CD8-positive, alpha-beta memory T cell (primary cell): ENCODE results near the gene SLC16A13. TPM values are rescaled to one million over a fixed set of nuclear protein-coding genes. Genes with fewer than 3 reads are reported as not detected.

Experiments
- CTCF ChIA-PET: fragments of 350-600 bp; sonication (Branson Sonifier 250); formaldehyde crosslinking; loops from one replicate; lab custom pipeline; 2021; ENCODE audit warnings: antibody characterized with exemption; lab: Charles Lee
- POLR2A ChIA-PET: fragments of 350-600 bp; sonication (Branson Sonifier 250); formaldehyde crosslinking; loops from one replicate; lab custom pipeline; 2021; ENCODE audit warnings: antibody characterized with exemption; lab: Charles Lee
- DNase-seq, 5 donors: peaks; one replicate each; pipeline versions ENCODE4 v3.0.0 to v3.0.0-alpha.2; 2020 to 2022; ENCODE audit warnings: mixed read lengths in 1 of 5
- H3K27ac ChIP-seq: one replicate; pipeline ENCODE4 v1.7.0; 2013; ENCODE audit warnings: low read depth, mild to moderate bottlenecking, low read length, moderate library complexity
- H3K27me3 ChIP-seq: 2 replicates; pipeline ENCODE4 v1.7.0; 2013; ENCODE audit warnings: low read length, mild to moderate bottlenecking; ENCODE audit not compliant: insufficient read depth, poor library complexity, severe bottlenecking
- H3K36me3 ChIP-seq: 2 replicates; pipeline ENCODE4 v1.7.0; 2013; ENCODE audit warnings: mild to moderate bottlenecking, low read length, moderate library complexity; ENCODE audit not compliant: insufficient read depth
- H3K4me1 ChIP-seq: 2 replicates; pipeline ENCODE4 v1.7.0; 2013; ENCODE audit warnings: mild to moderate bottlenecking, low read length, moderate library complexity; ENCODE audit not compliant: insufficient read depth
- H3K4me3 ChIP-seq: 2 replicates; pipeline ENCODE4 v1.7.0; 2013; ENCODE audit warnings: mild to moderate bottlenecking, low read length
- H3K9me3 ChIP-seq: 2 replicates; pipeline ENCODE4 v1.7.0; 2013; ENCODE audit warnings: mild to moderate bottlenecking, low read length
- H3K27ac Mint-ChIP-seq, 8 donors: one replicate each; pipeline ENCODE4 v1.8.0; 2020 to 2021; ENCODE audit warnings: mixed read lengths in 8 of 8, mild to moderate bottlenecking in 6 of 8, inconsistent platforms in 3 of 8, moderate library complexity in 3 of 8
- H3K27me3 Mint-ChIP-seq, 2 donors: one replicate each; pipeline ENCODE4 v1.8.0; 2020 to 2021; ENCODE audit warnings: mixed read lengths in 2 of 2, mild to moderate bottlenecking in 1 of 2, moderate library complexity in 1 of 2
- H3K36me3 Mint-ChIP-seq, 3 donors: one replicate each; pipeline ENCODE4 v1.8.0; 2020 to 2021; ENCODE audit warnings: mixed read lengths in 3 of 3, inconsistent platforms in 1 of 3, mild to moderate bottlenecking in 1 of 3
- H3K4me1 Mint-ChIP-seq, 3 donors: one replicate each; pipeline ENCODE4 v1.8.0; 2020 to 2021; ENCODE audit warnings: mixed read lengths in 3 of 3, inconsistent platforms in 1 of 3, mild to moderate bottlenecking in 1 of 3
- H3K4me3 Mint-ChIP-seq, 7 donors: one replicate each; pipeline ENCODE4 v1.8.0; 2020 to 2021; ENCODE audit warnings: mixed read lengths in 7 of 7, mild to moderate bottlenecking in 6 of 7, moderate library complexity in 4 of 7, inconsistent platforms in 2 of 7
- H3K9me3 Mint-ChIP-seq, 5 donors: one replicate each; pipeline ENCODE4 v1.8.0; 2020 to 2022; ENCODE audit warnings: mixed read lengths in 5 of 5, mild to moderate bottlenecking in 3 of 5, moderate library complexity in 2 of 5, inconsistent platforms in 1 of 5
- polyA plus RNA-seq: library from polyadenylated mRNA; unstranded; fragments of 300-500 nt; fragmentation: Illumina TruSeq; gene quantifications from one replicate; pipeline ENCODE4 v1.2.3, GENCODE V29; 2021
- total RNA-seq, 2 experiments: library from RNA; stranded (reverse); gene quantifications; one replicate each; pipeline ENCODE4 v1.2.3, GENCODE V29; 2021

The SLC16A13 gene
- total and polyA plus RNA-seq, 3 experiments from 2014 or later, result 1.4 to 8.1 (median 7.7) TPM

DNA sequence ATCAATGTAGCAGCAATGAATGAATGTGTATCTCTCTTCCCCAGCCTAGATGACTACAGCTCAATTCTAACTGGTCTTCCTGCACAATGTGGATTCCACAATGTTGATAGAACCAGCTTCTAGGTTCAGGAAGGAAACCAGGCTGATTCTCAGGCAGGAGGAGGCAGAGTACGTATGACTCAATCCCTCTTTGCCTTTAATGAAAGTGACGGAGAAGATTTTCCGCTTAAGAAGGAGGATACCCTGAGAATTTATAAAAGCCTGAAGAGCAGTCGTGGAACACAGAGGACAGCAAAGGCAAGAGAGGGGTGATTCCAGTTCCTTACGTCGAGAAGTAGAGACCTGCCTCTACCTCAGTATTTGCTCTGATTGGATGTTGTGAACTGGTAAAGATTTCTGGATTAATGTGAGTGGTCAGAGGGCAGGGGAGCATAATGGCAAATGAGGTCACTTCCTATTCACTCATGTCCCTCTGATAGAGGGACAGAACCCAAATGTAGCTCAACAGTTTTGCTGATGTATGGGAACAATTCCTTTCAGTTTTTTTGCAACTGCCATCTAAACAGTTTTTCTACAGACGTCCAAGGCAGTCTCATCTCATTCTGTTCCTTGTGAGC is 23.1 kb downstream of the SLC16A13 start:
- CTCF ChIA-PET, result interaction anchor here (1.1 kb wide), 1 partner anchor 75 kb away, joined by 4 read pairs; no protein-coding TSS in a partner anchor
- no peak for DNase-seq
- H3K27me3 Mint-ChIP-seq, result peaks cover 9 to 20% of the 10 kb centered on the region in 2 donors
- no peaks in the 10 kb centered on the region for H3K4me1 Mint-ChIP-seq
- Histone ChIP-seq H3K36me3 (no peaks in the 10 kb centered on the region), H3K9me3 (no peaks in the 10 kb centered on the region), H3K4me3 (no peak overlapping the region), H3K4me1 (no peaks in the 10 kb centered on the region), H3K27me3 (peaks cover 5% of the 10 kb centered on the region), H3K27ac (no peak overlapping the region)
- no peak overlapping the region for H3K27ac Mint-ChIP-seq
- no peak overlapping the region for H3K4me3 Mint-ChIP-seq
- POLR2A ChIA-PET, result no interaction called here
- no peaks in the 10 kb centered on the region for H3K36me3 Mint-ChIP-seq
- H3K9me3 Mint-ChIP-seq, result no peaks in the 10 kb centered on the region

DNA sequence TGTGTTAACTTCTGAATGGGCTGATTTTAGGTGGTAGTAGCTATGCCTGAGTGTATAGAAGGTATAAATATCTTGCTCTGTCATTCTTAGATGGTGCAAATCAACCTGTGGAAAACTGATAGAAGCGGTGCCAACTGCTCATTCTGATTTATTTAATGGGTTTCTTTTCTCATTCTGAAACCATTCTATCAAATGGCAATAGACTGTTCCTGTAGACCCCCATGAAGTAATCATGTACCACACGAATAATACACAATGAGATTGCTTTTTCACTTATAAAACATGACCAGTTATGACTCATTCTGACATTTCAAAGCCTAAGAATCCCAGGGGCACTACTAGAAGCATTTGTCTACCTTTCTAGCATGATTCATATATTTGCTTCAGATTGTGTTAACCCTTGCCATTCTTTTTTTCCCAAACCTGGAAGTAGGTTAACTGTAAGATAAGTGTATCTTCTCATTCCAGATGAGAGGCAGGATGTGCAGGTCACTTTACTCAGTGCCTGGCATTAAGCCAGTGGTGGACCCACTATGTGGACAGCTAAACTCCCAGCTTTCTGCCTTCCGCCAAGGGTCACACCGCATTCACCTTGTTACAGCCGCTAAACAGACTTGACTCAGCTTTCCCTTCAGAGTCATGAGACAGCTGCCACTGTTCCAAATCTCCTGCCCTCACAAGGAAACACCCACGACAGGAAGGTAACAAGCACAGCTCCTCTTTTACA is 24.5 kb downstream of the SLC16A13 start:
- H3K27ac ChIP-seq, result no peak overlapping the region
- no peaks in the 10 kb centered on the region for H3K36me3 Mint-ChIP-seq
- no peak for DNase-seq
- peaks cover 5% of the 10 kb centered on the region for H3K27me3 ChIP-seq
- ChIA-PET CTCF (no interaction called here), POLR2A (no interaction called here)
- no peaks in the 10 kb centered on the region for H3K4me1 ChIP-seq
- no peak overlapping the region for H3K27ac Mint-ChIP-seq
- no peak overlapping the region for H3K4me3 Mint-ChIP-seq
- no peak overlapping the region for H3K4me3 ChIP-seq
- peaks cover 14 to 28% of the 10 kb centered on the region in 2 donors for H3K27me3 Mint-ChIP-seq
- H3K9me3 Mint-ChIP-seq, result no peaks in the 10 kb centered on the region
- no peaks in the 10 kb centered on the region for H3K9me3 ChIP-seq
- no peaks in the 10 kb centered on the region for H3K4me1 Mint-ChIP-seq
- H3K36me3 ChIP-seq, result no peaks in the 10 kb centered on the region

DNA sequence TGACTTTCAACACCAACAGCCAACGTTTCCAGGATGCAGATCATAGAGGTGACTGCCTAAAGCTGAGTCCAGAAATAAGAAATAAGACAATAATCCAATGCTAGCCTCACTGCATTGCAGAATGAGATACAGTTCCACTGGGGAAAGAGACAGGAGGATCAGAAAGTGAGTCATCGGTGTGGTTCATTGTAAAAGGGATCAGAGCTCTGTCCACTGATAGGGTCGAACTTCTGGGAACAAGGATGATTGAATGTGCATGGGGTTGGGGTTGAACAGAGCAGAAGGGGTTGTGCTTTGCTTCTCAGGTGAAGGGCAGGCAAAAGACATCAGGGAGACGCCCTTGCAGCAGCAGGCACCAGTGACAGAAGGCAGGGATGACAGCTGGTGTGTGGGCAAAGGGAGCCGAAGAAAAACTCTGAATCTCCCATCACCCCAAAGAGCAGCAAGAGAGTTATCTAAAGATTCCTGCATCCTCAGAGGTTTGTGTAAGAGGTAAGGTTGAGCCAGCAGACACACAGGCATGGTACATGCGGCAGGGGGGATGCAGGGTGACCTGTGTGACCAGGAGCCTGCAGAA is 27.8 kb downstream of the SLC16A13 start:
- no peaks in the 10 kb centered on the region for H3K36me3 ChIP-seq
- no peak for DNase-seq

DNA sequence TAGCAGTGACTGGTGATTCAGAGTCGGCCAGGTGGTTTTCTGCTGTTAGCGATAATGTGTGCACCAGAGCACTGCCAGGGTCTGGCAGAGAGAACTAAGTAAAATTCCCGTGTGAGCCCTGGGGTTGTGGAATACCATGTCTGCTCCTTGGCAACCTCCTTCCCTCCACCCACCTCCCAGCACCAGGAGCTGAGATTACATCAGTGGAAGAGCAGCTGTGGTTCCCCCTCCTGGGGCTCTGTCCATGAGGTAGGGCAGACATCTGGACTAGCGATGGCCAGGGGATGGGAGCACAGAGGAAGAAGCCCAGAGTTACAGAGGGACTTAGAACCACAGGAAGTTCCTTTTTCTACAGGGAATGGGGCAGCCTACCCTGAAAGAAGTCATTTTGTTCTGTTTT is 28.4 kb downstream of the SLC16A13 start:
- no peak for DNase-seq
- Mint-ChIP-seq H3K9me3 (peaks cover 11 to 28% (median 17%) of the 10 kb centered on the region in 5 donors), H3K4me1 (no peaks in the 10 kb centered on the region), H3K27ac (no peak overlapping the region), H3K27me3 (peaks cover 11 to 28% of the 10 kb centered on the region in 2 donors), H3K4me3 (no peak overlapping the region), H3K36me3 (peaks cover 0 to 23% (median 2%) of the 10 kb centered on the region in 3 donors)
- Histone ChIP-seq H3K27me3 (peaks cover 5% of the 10 kb centered on the region), H3K9me3 (peaks cover 8% of the 10 kb centered on the region), H3K36me3 (no peaks in the 10 kb centered on the region), H3K4me1 (no peaks in the 10 kb centered on the region), H3K27ac (no peak overlapping the region), H3K4me3 (no peak overlapping the region)
- POLR2A ChIA-PET, result no interaction called here
- CTCF ChIA-PET, result interaction anchor here (0.8 to 1.3 kb wide), 2 partner anchors 12 to 232 kb away, joined by 3 to 5 read pairs; no protein-coding TSS in a partner anchor

More for the DNA sequence above, 27.8 kb downstream of the SLC16A13 start:
- H3K27ac Mint-ChIP-seq, result peak overlapping the region in 1 of 8 donors; percentile 81
- peaks cover 2% of the 10 kb centered on the region for H3K9me3 ChIP-seq
- peaks cover 5 to 22% (median 13%) of the 10 kb centered on the region in 5 donors for H3K9me3 Mint-ChIP-seq
- peaks cover 5% of the 10 kb centered on the region for H3K27me3 ChIP-seq
- no peak overlapping the region for H3K27ac ChIP-seq
- H3K36me3 Mint-ChIP-seq, result peaks cover 0 to 16% (median 1%) of the 10 kb centered on the region in 3 donors
- ChIA-PET CTCF (interaction anchor here (0.9 kb wide), 1 partner anchor 69 kb away, joined by 3 read pairs; no protein-coding TSS in a partner anchor), POLR2A (no interaction called here)
- H3K4me3 ChIP-seq, result no peak overlapping the region
- H3K4me3 Mint-ChIP-seq, result no peak overlapping the region
- H3K4me1 Mint-ChIP-seq, result no peaks in the 10 kb centered on the region
- no peaks in the 10 kb centered on the region for H3K4me1 ChIP-seq
- H3K27me3 Mint-ChIP-seq, result peaks cover 14 to 28% of the 10 kb centered on the region in 2 donors

DNA sequence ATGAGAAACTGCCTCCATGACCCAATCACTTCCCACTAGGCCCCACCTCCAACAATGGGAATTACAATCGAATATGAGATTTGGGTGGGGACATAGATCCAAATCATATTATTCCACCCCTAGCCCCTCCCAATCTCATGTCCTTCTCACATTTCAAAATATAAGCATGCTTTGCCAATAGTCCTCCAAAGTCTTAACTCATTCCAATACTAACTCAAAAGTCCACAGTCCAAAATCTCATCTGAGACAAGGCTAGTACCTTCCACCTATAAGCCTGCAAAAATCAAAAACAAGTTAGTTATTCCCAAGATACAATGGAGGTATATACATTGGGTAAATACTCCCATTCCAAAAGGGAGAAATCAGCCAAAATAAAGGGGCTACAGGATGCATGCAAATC is 31.4 kb downstream of the SLC16A13 start:
- POLR2A ChIA-PET, result no interaction called here
- no peak for DNase-seq
- Histone ChIP-seq H3K36me3 (no peaks in the 10 kb centered on the region), H3K9me3 (peaks cover 8% of the 10 kb centered on the region), H3K4me1 (no peaks in the 10 kb centered on the region), H3K27ac (no peak overlapping the region), H3K27me3 (peaks cover 5% of the 10 kb centered on the region), H3K4me3 (no peak overlapping the region)
- CTCF ChIA-PET, result no interaction called here
- H3K4me1 Mint-ChIP-seq, result no peaks in the 10 kb centered on the region
- H3K4me3 Mint-ChIP-seq, result no peak overlapping the region
- H3K27ac Mint-ChIP-seq, result no peak overlapping the region
- H3K9me3 Mint-ChIP-seq, result peaks cover 11 to 29% (median 17%) of the 10 kb centered on the region in 5 donors
- H3K27me3 Mint-ChIP-seq, result peaks cover 7 to 15% of the 10 kb centered on the region in 2 donors
- peaks cover 0 to 24% (median 2%) of the 10 kb centered on the region in 3 donors for H3K36me3 Mint-ChIP-seq

DNA sequence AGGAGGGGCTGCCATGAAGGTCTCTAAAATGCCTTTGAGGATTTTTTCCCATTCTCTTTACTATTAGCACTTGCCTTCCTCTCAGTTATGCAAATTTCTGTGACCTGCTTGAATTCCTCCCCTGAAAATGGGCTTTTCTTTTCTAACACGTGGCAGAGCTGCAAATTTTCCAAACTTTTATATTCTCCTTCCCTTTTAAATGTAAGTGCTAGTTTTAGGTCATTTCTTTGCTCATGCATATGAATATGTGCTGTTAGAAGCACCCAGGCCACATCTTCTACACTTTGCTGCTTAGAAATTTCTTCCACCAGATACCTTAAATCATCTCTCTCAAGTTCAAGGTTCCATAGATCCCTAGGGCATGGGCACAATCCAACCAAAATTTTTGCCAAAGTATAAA is 32.5 kb downstream of the SLC16A13 start:
- peaks cover 4% of the 10 kb centered on the region for H3K27me3 ChIP-seq
- H3K4me1 Mint-ChIP-seq, result no peaks in the 10 kb centered on the region
- peaks cover 0 to 24% (median 2%) of the 10 kb centered on the region in 3 donors for H3K36me3 Mint-ChIP-seq
- no peak overlapping the region for H3K27ac ChIP-seq
- H3K9me3 ChIP-seq, result peaks cover 8% of the 10 kb centered on the region
- H3K9me3 Mint-ChIP-seq, result peaks cover 11 to 29% (median 17%) of the 10 kb centered on the region in 5 donors
- H3K4me3 Mint-ChIP-seq, result no peak overlapping the region
- no peaks in the 10 kb centered on the region for H3K36me3 ChIP-seq
- H3K4me1 ChIP-seq, result no peaks in the 10 kb centered on the region
- ChIA-PET POLR2A (no interaction called here), CTCF (no interaction called here)
- H3K4me3 ChIP-seq, result no peak overlapping the region
- H3K27me3 Mint-ChIP-seq, result peaks cover 7 to 11% of the 10 kb centered on the region in 2 donors
- H3K27ac Mint-ChIP-seq, result no peak overlapping the region
- no peak for DNase-seq

DNA sequence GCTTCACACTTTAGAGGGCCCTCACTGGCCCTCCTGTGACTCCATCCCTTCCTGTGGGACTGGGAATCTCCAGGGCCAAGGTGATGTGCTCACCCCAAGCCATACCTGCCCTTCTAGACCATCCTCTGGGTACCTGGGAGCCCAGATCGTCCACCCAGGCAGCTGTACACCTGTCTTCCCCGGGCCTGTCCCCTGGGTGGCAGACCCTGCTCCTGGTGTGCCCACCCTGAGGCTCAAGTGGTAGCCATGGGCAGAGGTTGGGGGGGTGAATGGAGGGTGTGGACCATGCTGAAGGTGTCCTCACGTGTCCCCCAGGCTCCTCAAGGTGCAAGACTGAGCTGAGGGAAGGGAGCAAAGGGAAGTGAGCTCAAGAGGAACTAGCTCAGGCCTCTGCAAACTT is 34.9 kb downstream of the SLC16A13 start:
- peaks cover 0 to 2% of the 10 kb centered on the region in 2 donors for H3K27me3 Mint-ChIP-seq
- H3K9me3 Mint-ChIP-seq, result peaks cover 11 to 29% (median 17%) of the 10 kb centered on the region in 5 donors
- no peaks in the 10 kb centered on the region for H3K4me1 Mint-ChIP-seq
- H3K9me3 ChIP-seq, result peaks cover 8% of the 10 kb centered on the region
- H3K36me3 Mint-ChIP-seq, result peaks cover 0 to 24% (median 2%) of the 10 kb centered on the region in 3 donors
- no peaks in the 10 kb centered on the region for H3K4me1 ChIP-seq
- DNase-seq, result no peak
- ChIA-PET POLR2A (no interaction called here), CTCF (no interaction called here)
- H3K4me3 Mint-ChIP-seq, result no peak overlapping the region
- H3K4me3 ChIP-seq, result no peak overlapping the region
- no peak overlapping the region for H3K27ac ChIP-seq
- H3K27ac Mint-ChIP-seq, result no peak overlapping the region
- no peaks in the 10 kb centered on the region for H3K36me3 ChIP-seq
- H3K27me3 ChIP-seq, result no peaks in the 10 kb centered on the region

DNA sequence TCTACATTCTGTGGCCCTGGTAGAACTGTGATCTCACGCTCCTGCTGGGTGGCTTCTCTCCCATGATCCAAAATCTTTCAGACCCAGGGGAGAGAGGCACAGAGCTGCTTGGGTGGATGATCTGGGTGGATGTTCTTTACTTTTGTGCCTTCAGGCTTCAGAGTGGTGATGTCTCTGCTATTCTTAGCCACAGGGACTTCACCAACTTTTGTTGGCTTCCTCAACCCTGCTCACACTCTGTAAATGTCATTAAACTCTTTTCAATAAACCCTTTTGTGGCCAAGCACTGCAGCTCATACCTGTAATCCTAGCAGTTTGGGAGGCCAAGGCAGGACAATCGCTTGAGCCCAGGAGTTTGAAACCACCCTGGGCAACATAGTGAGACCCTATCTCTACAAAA is 36.6 kb downstream of the SLC16A13 start:
- H3K27ac Mint-ChIP-seq, result no peak overlapping the region
- Histone ChIP-seq H3K27me3 (no peaks in the 10 kb centered on the region), H3K27ac (no peak overlapping the region), H3K36me3 (no peaks in the 10 kb centered on the region), H3K9me3 (peaks cover 8% of the 10 kb centered on the region), H3K4me3 (no peak overlapping the region), H3K4me1 (no peaks in the 10 kb centered on the region)
- ChIA-PET POLR2A (no interaction called here), CTCF (no interaction called here)
- H3K27me3 Mint-ChIP-seq, result no peaks in the 10 kb centered on the region
- H3K36me3 Mint-ChIP-seq, result peaks cover 0 to 20% (median 2%) of the 10 kb centered on the region in 3 donors
- H3K4me3 Mint-ChIP-seq, result no peak overlapping the region
- H3K4me1 Mint-ChIP-seq, result no peaks in the 10 kb centered on the region
- peaks cover 9 to 19% (median 12%) of the 10 kb centered on the region in 5 donors for H3K9me3 Mint-ChIP-seq
- DNase-seq, result no peak
